ENCODE results near the gene GLYR1.

GRCh38 chr16:4833584-4833983 is 13.5 kb downstream of the GLYR1 start:
- TF ChIP-seq CTCF (IDR thresholded peaks at IDR 0.05) (no peak), EP300 (IDR thresholded peaks at IDR 0.05) (no peak)

Data from gastroesophageal sphincter (tissue), 3 donors.